RWPE1 (cell line): Measurements from ENCODE around the gene TWIST1.

ENCODE experiments used
- CTCF ChIA-PET: fragments of 350-600 bp; sonication (Branson Sonifier 250); formaldehyde crosslinking; extraction: SDS; loops from one replicate; lab custom pipeline; 2021; lab: Yijun Ruan, JAX
- POLR2A ChIA-PET: fragments of 400-600 bp; formaldehyde crosslinking; extraction: SDS; loops from one replicate; lab custom pipeline; 2020; ENCODE audit warnings: antibody characterized with exemption; ENCODE audit not compliant: low non-redundant PET; lab: Yijun Ruan, JAX
- DNase-seq: peaks from one replicate; pipeline ENCODE4 v3.0.0; 2012; ENCODE audit warnings: low spot score
- H3K27ac ChIP-seq: fragments of 450-650 bp; 2 replicates; pipeline ENCODE4 v1.5.1; 2017
- TF ChIP-seq, protein P1 (sequence below): fragments of 450-650 bp; conservative IDR thresholded peaks from 2 replicates; pipeline ENCODE4 v1.5.1; 2017; ENCODE audit warnings: low read depth, mild to moderate bottlenecking

Gene TWIST1

DNA sequence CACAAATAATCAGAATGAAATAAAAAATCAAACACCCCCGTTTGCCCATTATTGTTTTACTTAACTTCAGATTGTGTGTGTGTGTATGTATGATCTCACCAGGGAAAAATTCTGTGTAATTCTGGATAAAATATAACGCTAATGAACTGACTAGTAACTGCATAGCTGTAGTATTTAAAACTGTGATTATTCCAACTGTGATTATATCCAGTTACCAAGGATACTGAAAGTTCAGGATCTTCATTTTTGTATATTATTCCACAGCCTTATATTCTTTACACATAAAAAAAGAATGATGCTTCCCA, 2.9 kb downstream of the TWIST1 start:
- ChIA-PET POLR2A (no interaction called here), CTCF (interaction anchor here (2.3 kb wide), 1 partner anchor 9 kb away, joined by 5 read pairs; no protein-coding TSS in a partner anchor)
- DNase-seq: no peak
- TF ChIP-seq, protein P1, sequence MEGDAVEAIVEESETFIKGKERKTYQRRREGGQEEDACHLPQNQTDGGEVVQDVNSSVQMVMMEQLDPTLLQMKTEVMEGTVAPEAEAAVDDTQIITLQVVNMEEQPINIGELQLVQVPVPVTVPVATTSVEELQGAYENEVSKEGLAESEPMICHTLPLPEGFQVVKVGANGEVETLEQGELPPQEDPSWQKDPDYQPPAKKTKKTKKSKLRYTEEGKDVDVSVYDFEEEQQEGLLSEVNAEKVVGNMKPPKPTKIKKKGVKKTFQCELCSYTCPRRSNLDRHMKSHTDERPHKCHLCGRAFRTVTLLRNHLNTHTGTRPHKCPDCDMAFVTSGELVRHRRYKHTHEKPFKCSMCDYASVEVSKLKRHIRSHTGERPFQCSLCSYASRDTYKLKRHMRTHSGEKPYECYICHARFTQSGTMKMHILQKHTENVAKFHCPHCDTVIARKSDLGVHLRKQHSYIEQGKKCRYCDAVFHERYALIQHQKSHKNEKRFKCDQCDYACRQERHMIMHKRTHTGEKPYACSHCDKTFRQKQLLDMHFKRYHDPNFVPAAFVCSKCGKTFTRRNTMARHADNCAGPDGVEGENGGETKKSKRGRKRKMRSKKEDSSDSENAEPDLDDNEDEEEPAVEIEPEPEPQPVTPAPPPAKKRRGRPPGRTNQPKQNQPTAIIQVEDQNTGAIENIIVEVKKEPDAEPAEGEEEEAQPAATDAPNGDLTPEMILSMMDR: no peak
- no peak overlapping the region for H3K27ac ChIP-seq

DNA sequence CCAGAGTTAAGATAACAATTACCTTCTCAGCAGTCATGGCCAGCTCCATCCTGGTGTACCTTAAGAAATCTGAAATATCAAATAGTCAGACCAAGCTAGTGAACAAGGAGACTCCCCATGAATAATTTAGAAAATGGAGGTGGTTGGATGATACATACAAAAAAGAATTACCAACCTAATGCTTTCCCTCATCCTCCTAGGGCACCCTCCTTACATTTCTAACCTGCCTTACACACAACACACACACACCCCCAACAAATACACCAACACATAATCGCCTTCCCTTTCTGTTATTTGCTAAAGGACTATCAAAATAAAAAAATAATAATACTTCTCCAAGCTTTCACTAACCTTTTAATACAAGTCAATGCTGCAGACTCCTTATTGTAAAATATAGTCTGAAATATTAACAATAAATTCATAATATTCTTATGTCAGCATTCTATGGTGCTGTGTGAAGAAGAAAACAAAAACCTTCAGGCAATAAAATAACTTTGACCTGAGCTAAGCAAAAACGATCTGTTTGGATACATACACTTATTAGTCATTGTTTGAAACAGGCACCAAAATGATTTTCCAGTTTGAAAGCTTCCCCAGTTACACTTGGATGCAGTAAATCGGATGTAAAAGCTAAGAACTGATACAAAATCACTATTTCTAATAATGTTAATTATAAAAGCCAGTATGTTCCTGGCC, 3.4 kb downstream of the TWIST1 start:
- TF ChIP-seq, protein P1: no peak
- DNase-seq: peak; percentile 42
- no peak overlapping the region for H3K27ac ChIP-seq
- CTCF ChIA-PET: interaction anchor here (2.3 kb wide), 1 partner anchor 9 kb away, joined by 5 read pairs; no protein-coding TSS in a partner anchor
- POLR2A ChIA-PET: no interaction called here

DNA sequence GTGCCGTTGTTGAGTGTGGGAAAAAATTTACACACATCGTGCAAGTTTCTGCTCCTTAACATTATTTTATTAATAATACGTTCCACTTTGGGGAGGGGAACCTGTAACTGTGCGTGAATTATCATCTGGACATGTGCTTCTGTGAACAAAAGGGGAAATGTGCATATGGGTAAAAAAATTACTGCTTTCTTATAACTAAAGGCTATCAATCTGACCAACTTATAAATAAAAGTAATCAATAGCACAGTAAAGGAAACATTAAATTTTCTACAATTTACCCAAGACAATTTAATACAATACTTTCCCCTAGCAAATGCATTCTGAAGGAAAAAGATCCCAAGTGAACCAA, 4.5 kb downstream of the TWIST1 start:
- TF ChIP-seq, protein P1: no peak
- POLR2A ChIA-PET: no interaction called here
- H3K27ac ChIP-seq: no peak overlapping the region
- CTCF ChIA-PET: no interaction called here
- no peak for DNase-seq

DNA sequence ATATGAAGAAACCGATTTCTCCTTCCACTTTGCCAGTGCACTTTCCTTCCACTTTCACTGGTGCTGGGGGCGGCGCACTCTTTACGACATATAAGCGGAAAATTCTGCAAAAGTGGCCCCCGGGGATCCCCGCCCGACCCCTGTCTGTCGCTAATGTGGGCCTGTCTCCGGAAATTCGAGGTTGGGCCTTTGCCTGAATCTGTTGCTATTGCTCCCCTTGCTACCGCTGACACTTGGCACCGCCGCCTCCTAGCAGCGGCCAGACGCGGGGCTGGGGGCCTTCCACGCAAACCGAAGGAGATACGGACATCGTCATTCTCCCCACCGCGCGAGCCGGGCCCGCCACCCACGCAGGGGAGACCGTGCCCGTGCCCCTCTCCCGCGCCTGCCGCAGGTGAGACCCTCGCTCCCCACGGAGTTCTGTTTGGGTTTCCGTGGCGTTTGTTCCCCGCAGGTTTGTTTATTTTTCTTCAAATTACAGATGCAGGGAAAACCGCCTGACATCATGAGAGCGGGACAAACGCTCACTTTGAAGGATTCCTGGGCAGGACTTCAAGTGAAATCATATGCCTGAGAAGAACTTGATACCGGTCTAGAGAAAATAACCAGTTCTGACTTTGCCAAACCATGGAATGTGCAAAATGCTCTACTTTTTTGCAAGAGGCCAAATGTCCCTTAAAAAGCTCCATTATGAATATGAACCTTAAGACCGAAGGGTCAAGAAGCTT, 5.0 kb downstream of the TWIST1 start:
- no peak for DNase-seq
- POLR2A ChIA-PET: no interaction called here
- CTCF ChIA-PET: no interaction called here
- H3K27ac ChIP-seq: no peak overlapping the region
- TF ChIP-seq, protein P1: no peak

DNA sequence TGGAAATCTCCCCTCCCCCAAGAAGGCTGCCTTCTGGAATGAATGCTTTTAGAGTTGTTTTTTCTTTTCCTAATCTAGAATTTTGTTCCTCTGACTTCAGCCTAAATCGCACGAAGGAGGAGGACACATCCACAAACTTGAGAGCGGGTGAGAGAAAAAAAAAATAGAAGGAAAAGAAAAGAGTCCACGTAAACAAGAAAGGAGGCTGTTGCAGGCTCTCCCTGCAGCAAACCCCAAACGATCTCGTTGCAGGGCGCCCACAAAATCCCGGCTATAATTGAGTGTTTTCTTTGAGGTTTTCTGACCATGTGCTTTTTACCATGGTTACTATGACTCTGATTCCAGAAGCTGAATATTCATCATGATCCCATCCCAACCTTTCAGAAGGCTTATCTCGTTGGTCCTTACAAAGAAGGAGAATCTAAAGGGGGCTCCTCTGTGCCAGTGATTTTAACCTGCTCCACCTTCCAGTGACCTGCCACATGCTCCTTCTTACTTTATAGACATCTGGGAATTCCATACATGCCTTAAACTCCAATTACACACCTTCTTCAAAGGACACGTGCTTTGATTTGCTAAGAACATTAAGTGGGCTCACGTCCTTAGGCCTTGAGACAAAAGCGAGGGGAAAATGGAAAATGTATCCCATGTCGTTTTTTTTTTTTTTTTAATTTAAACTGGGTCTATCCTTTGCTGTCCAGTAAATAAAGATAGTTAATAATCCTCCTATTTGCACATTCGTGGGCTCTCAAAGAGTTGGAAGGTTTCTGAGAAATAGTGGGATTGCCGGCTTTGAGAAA, 5.8 kb downstream of the TWIST1 start:
- no peak for DNase-seq
- POLR2A ChIA-PET: no interaction called here
- TF ChIP-seq, protein P1: no peak
- H3K27ac ChIP-seq: no peak overlapping the region
- CTCF ChIA-PET: no interaction called here

DNA sequence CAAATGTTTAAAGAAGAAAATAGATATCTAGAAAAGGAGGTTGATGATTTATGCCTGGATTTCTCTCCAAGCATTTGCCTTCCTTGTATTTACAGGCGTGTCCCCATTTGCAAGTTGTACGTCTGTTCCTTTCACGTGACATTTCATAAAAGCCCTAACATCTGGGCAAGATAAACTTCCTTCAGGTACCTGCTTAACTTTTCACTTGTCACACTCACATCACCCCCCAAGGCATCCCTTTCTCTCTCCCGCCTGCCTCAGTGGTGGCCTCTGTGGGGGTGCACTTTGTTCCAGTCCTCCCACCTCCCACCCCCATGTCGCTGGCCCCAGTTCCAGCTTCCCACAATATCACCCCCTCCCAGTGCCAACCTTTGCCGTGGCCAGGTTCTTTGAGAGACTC, 6.7 kb downstream of the TWIST1 start:
- TF ChIP-seq, protein P1: no peak
- ChIA-PET CTCF (no interaction called here), POLR2A (no interaction called here)
- DNase-seq: no peak
- no peak overlapping the region for H3K27ac ChIP-seq
